DOHH2 (cell line): Measurements from ENCODE around the gene IQCM.

Source experiments
- EZH2phosphoT487 ChIP-seq: fragments of 200-600 bp; sonication (generic); IDR thresholded peaks from 2 replicates; pipeline ENCODE4 v1.6.1; 2017; ENCODE audit warnings: borderline replicate concordance, mild to moderate bottlenecking, antibody characterized with exemption, low read length, moderate library complexity, mixed read lengths
- TF ChIP-seq, protein P1 (sequence below): fragments of 200-600 bp; sonication (generic); IDR thresholded peaks from one replicate; pipeline ENCODE4 v1.5.1; 2014; ENCODE audit warnings: antibody characterized with exemption, mild to moderate bottlenecking, low read depth, low read length; ENCODE audit not compliant: poor library complexity, severe bottlenecking

- TF ChIP-seq, protein P1, sequence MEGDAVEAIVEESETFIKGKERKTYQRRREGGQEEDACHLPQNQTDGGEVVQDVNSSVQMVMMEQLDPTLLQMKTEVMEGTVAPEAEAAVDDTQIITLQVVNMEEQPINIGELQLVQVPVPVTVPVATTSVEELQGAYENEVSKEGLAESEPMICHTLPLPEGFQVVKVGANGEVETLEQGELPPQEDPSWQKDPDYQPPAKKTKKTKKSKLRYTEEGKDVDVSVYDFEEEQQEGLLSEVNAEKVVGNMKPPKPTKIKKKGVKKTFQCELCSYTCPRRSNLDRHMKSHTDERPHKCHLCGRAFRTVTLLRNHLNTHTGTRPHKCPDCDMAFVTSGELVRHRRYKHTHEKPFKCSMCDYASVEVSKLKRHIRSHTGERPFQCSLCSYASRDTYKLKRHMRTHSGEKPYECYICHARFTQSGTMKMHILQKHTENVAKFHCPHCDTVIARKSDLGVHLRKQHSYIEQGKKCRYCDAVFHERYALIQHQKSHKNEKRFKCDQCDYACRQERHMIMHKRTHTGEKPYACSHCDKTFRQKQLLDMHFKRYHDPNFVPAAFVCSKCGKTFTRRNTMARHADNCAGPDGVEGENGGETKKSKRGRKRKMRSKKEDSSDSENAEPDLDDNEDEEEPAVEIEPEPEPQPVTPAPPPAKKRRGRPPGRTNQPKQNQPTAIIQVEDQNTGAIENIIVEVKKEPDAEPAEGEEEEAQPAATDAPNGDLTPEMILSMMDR = no peak
- TF ChIP-seq EZH2phosphoT487 = no peak
Measured at GRCh38 chr4:149765630-149766029, 50.0 kb downstream of the IQCM start.
